Kidney tubule cell (primary cell): ENCODE results near the gene FAAP100.
"Not testable (repeated sequence)": the region's sequence is repeated elsewhere in the genome, so short reads cannot be mapped to it uniquely, and the experiment has no call there.

Source experiments
- DNase-seq: peaks from one replicate; pipeline ENCODE4 v3.0.0-alpha.2; 2018; ENCODE audit warnings: low spot score

The FAAP100 gene

GRCh38 chr17:81538651-81539570 is 13.2 kb downstream of the FAAP100 start:
- no peak for DNase-seq

DNA sequence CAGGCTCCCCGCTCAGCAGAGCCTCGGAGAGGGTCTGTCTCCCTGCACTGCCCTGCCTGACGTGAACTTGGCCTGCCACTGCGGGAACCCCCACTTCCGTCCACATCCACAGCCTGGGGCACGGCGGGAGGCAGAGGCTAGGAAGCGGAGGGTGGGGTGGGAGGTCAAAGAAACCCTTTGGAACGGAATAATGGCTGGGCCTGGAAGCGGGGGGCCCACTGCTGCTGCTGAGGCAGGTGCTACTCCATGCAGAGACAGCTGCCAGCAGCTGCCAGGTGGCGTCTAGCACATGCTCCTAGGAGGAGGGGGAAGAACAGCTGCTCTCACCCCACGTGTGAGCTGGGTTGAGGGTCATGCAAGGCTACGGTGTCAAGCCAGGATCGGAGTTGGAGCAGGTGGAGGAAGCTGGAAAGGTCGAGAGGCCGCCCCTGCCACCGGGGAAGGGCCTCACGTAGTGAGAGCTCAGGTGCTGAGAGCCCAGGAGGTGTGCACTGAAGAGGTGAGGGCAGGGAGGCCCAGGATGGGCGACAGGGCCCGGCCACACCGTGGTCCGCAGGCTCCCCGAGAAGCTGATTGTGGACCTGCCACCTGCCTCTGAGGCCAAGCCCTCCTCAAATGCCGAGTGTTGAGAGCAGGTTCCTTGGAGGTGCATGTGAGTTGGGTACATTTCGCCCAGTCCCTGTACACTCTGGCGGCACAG is 14.1 kb downstream of the FAAP100 start:
- no peak for DNase-seq

DNA sequence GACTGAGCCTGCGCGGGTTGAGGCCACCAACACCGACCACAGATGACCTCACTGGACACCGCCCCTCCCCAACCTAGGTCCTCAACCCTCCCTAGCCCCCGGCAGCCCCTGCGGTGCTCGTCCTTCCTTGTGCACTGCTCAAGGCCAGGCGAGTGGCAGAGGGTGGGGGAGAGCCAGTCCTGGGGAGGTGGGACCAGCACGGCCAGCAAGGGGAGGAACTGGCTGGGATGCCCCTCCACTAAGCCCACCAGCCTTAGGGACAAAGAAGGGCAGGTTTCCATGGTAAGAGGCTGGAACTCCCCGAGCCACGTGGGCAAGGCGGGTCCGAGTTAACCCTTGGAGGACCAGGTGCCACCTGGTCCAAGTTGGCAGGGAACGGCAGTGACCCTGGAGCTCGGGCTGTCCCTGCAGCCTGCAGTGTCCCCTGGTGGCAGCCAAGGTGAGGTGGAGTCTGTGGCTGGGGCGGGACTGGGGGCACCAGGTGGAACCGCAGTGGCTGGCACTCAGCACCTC is 14.8 kb downstream of the FAAP100 start:
- peak; percentile 60 for DNase-seq

DNA sequence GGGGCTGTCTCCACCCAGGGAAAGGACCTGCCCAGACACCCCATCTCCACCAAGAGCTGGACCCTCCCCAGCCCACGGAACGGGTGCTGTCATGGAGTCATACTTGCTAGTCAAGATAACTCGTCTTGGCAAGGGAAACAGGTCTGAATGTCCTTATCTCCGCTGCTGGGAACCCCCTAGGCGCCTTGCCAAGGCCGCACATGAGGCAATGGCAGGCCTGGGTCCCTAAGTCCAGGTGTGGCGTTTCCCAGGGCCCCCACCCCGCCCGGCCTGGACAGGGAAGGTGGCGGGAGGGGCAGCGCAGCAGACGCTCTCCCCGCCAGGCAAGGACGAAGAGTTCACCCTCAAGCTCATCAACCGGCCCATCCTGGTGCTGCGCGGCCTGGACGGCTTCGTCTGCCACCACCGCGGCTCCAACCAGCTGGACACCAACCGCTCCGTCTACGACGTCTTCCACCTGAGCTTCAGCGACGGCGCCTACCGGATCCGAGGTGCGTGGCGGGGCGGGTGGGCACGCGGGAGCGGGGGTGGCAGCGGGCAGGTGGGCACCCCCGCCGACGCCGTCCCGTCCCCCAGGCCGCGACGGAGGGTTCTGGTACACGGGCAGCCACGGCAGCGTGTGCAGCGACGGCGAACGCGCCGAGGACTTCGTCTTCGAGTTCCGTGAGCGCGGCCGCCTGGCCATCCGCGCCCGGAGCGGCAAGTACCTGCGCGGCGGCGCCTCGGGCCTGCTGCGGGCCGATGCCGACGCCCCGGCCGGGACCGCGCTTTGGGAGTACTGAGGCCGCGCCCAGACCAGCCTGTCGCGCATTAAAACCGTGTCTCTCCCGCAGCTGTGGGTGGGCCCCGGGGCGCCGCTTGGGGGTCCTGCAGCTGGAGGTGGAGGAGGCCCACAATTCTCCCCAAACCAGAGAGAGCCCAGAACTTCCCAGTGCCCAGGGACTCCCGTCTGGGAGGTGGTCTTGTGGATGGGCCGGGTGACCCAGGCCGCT is 15.6 kb downstream of the FAAP100 start:
- no peak for DNase-seq

DNA sequence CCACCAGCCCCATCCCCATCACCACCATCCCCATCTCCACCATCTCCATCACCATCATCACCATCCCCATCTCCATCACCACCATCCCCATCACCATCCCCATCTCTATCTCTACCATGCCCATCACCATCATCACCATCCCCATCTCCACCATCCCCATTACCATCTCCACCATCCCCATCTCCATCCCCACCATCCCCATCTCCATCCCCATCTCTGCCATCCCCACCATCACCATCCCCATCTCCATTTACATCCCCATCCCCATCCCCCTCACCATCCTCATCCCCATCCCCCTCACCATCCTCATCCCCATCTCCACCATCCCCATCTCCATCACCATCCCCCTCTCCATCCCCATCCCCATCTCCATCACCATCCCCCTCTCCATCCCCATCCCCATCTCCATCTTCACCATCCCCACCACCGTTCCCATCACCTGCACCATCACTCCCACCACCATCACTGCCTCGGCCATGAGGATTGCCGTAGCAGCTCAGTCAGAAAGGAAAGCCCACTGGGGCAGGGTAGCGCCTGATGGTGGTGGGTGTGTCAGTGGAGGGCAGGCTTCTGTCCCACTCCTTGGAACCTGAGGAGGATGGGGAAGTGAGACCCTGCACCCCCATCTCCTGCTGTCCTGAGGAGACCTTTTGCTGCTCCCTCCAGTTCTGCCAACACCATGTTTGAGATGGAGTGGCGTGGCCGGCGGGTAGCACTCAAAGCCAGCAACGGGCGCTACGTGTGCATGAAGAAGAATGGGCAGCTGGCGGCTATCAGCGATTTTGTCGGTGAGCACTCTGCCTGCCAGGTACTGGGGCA is 16.5 kb downstream of the FAAP100 start:
- no peak for DNase-seq

DNA sequence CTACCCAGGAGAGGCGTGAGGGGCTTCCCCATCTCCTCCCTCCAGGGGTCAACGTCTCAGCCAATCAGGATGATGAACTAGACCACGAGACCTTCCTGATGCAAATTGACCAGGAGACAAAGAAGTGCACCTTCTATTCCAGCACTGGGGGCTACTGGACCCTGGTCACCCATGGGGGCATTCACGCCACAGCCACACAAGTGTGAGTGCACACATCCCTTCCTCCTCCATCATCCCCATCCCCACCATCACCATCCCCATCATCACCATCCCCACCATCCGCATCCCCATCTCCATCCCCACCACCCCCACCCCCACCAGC is 17.2 kb downstream of the FAAP100 start:
- DNase-seq: no peak

GRCh38 chr17:81534157-81535006 is 17.8 kb downstream of the FAAP100 start:
- no peak for DNase-seq

DNA sequence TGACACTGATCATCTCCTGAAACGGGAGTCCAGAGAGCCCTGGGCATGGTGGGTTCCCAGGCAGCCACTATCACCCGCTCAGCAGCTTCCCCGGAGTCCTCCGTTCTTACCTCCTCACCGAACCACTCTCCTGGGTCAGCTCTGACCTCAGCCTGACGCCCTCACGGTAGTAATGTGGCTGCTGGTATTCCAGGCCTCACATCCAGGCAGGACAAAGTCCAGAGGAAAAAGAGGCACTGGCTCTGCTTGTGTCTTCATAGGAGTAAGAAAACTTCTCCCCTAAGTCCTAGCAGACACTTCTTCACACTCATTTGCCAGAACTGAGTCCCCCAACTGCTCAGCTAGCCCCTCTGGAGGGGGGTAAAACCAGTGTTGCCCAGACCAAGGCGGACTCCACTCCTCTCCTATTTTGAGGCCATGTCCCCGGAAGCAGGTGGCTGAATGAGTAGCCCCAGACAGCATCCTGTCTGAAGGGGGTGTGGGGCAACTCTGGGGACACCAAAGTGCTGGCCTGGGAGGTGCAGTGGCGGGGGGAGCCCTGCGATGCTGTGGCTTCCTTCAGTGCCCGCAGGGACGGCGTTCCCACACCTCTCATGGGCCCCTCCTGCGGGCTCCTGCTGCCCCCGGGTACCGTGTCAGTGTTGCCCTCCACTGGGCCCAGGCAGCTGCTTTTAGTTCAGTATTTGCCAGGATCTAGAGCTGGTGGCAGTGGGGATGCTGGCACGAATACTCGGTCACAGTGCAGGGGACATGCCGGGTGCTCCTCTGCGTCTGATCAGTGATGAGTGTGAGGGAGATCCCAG is 18.6 kb downstream of the FAAP100 start:
- DNase-seq: no peak

DNA sequence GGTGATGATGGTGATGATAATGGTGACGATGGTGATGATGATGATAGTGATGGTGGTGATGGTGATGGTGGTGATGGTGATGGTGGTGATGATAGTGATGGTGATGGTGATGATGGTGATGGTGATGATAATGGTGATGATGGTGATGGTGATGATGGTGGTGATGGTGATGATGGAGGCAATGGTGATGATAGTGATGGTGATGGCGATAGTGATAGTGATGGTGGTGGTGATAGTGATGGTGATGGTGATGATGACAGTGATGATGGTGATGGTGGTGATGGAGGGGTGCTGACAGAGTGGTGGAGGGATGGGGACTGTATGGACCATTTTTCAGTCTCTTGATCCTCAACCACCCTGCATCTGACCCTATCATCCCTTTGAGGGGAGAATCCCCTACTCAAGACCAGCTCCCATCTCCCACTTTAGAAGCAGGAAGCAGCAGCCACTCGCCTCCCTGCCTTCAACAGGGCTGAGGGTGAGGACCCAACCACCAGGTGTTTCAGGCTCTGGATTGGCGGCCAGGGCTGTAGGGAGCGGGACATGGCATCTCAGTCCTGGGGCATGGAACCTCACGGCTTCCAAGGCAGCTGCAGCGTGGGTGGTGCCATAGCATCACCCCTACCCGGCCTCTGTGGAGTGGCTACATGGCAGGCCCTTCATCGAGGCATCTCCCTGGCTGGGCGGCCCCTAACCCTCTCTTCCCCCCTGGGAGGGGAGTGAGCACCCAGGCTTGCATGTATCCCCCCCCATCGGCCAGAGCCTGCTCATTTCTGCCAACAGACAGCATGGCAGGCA is 19.5 kb downstream of the FAAP100 start:
- no peak for DNase-seq

DNA sequence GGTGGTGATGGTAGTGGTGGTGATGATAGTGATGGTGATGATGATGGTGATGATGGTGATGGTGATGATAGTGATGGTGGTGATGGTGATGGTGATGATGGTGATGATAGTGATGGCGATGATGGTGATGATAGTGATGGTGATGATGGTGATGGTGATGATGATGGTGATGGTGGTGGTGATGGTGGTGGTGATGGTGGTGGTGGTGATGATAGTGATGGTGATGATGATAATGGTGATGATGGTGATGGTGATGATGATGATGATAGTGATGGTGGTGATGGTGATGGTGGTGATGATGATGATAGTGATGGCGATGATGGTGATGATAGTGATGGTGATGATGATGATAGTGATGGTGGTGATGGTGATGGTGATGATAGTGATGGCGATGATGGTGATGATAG is 20.2 kb downstream of the FAAP100 start:
- not testable (repeated sequence) for DNase-seq

- DNase-seq: not testable (repeated sequence)
Measured at GRCh38 chr17:81531013-81531412, 21.1 kb downstream of the FAAP100 start.

GRCh38 chr17:81529437-81529803 is 22.7 kb downstream of the FAAP100 start:
- DNase-seq: no peak

DNA sequence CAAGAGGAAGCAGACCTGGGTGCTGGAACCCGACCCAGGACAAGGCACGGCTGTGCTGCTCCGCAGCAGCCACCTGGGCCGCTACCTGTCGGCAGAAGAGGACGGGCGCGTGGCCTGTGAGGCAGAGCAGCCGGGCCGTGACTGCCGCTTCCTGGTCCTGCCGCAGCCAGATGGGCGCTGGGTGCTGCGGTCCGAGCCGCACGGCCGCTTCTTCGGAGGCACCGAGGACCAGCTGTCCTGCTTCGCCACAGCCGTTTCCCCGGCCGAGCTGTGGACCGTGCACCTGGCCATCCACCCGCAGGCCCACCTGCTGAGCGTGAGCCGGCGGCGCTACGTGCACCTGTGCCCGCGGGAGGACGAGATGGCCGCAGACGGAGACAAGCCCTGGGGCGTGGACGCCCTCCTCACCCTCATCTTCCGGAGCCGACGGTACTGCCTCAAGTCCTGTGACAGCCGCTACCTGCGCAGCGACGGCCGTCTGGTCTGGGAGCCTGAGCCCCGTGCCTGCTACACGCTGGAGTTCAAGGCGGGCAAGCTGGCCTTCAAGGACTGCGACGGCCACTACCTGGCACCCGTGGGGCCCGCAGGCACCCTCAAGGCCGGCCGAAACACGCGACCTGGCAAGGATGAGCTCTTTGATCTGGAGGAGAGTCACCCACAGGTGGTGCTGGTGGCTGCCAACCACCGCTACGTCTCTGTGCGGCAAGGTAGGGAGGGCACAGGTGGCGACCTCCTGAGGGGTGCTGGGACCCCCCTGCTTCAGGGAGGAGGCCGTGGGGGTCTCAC is 23.3 kb downstream of the FAAP100 start:
- no peak for DNase-seq

DNA sequence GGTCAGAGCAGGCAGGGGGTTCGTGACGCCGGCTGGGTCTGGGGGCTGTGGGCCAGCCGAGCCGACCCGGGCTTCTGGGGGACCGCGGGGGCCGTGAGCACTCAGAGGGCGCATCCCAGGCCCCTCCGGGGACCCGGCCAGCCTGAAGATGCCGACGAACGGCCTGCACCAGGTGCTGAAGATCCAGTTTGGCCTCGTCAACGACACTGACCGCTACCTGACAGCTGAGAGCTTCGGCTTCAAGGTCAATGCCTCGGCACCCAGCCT is 23.8 kb downstream of the FAAP100 start:
- no peak for DNase-seq

DNA sequence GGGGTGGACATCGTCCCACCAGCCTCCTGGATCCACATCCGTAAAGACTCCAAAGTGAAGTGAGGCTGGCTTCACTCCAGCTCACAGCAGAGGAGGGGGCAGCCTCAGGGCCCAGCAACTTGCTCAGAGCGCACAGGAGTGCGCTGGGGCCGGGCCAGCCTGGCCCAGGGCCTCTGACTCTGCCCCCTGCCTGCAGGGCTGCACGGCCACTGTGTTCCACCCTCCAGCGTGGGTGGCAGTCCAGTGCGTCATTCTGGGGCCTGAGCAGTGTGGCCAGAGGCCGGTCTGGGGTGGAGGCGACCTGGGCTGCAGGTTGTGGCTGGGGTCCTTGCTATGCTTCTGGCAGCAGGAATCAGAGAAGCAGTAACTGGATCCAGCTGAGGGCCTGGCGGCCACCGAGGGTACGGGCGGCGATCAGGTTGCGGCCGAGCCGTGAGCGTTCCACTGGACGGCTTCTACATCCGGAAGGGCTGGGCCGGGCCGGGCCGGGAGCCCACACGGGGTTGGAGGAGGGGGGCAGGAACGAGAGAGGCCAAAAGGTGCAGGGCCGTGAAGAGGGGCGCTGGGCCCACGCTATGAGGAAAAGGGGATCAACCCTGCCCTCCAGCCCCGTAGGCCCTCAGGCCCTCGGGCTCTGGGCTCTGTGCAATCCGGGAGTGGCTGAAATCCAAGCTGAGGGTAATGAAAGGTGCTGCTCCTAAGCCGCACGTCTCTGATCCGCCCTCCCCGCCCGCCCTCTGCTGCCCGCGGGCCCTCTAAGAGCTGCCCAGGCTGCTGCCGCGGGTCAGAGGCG is 24.4 kb downstream of the FAAP100 start, which contains the start of gene FSCN2:
FSCN2 (plus strand) TSS at position 787 of the 793 bp plus-strand sequence. CDS start 155 bp downstream, outside the sequence.
- no peak for DNase-seq

DNA sequence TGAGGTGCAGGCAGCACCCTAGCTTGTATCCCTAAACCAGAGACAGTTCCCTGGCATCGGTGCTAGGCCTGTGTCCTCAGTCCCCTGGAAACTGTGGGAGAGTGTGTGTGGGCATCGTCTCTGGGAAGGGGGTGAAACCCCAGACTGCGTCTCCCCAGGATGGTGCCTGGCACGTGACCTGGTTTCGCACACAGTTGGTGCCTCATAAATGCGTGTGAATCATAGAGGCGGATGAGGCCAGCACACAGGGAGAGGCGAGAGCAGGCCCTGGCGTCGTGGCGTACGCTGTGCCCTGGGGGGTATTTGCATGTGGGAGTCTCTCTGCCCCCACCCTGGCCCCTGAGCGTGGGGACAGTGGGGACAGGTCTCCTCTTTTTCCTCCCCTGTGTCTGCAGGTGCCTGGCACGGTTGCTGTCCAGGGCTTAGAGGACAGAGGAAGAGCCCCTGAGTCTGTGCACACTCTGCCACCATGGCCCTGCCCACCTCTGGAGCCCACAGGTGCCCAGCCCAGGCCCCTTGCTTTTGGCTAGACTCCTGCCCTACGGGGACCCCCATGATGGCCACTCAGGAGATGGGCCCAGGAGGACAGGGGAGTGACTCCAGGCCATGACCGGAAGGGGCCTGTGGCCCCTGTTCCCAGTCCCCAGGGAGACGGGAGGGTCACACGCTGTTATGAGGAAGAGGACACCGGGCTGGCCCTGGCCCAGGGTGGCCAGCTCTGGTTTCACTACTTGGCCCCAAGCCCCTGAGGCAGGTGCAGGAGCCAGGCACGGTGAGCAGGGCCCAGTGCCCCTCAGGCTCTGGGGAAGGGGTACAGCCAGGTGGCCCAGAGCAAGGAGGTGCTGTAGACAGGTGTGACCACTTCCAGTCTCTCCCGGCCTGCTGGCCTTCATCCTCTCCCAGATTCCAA is 25.2 kb downstream of the FAAP100 start:
- DNase-seq: no peak
